Prostate gland (tissue), 2 donors: ENCODE measurements around the gene KCNN1. TPM values are rescaled to one million over a fixed set of nuclear protein-coding genes. Genes with fewer than 3 reads are reported as not detected.

Experiments used
- DNase-seq: peaks from one replicate; pipeline ENCODE4 v3.0.0-alpha.2; 2019; ENCODE audit warnings: low spot score
- H3K27ac ChIP-seq, 2 donors: fragments of 200-600 bp; sonication (generic); 2 replicates each; pipeline ENCODE4 v1.5.1; 2017 to 2019
- H3K27me3 ChIP-seq: fragments of 200-600 bp; sonication (generic); replicated peaks from 2 replicates; pipeline ENCODE4 v1.5.1; 2019; ENCODE audit not compliant: insufficient read depth
- H3K36me3 ChIP-seq, 2 donors: fragments of 200-600 bp; sonication (generic); 1 replicate in 1 of 2; 2 replicates in 1 of 2; pipeline versions ENCODE4 v1.5.1 to v1.8.1; 2017 to 2019
- H3K4me1 ChIP-seq: fragments of 200-600 bp; sonication (generic); replicated peaks from 2 replicates; pipeline ENCODE4 v1.5.1; 2019
- H3K4me3 ChIP-seq, 2 donors: fragments of 200-600 bp; sonication (generic); 2 replicates each; pipeline ENCODE4 v1.5.1; 2017 to 2019
- H3K9me3 ChIP-seq: fragments of 200-600 bp; sonication (generic); 2 replicates; pipeline ENCODE4 v1.5.1; 2017
- CTCF ChIP-seq, 4 experiments: fragments of 200-600 bp in 2 of 4; fragments of 450-650 bp in 2 of 4; sonication (generic) in 2 of 4; IDR thresholded peaks; 1 replicate in 3 of 4; 2 replicates in 1 of 4; pipeline ENCODE4 v1.5.1; 2016 to 2019; ENCODE audit warnings: antibody characterized with exemption in 4 of 4, mild to moderate bottlenecking in 2 of 4, moderate library complexity in 2 of 4
- POLR2A ChIP-seq: fragments of 450-650 bp; IDR thresholded peaks from one replicate; pipeline ENCODE4 v1.6.1; 2016; ENCODE audit warnings: antibody characterized with exemption, mild to moderate bottlenecking
- POLR2AphosphoS5 ChIP-seq: sonication (generic); formaldehyde crosslinking; IDR thresholded peaks from one replicate; pipeline ENCODE4 v1.6.1; 2017; ENCODE audit warnings: antibody characterized with exemption
- WGBS: methylation state at CpG from one replicate; pipeline ENCODE4 v1.1.5; 2018; 5-methylcytosine and 5-hydroxymethylcytosine counted together
- intact Hi-C: fragments of 100-400 bp; cut with DNase I; formaldehyde crosslinking; loops from one replicate; pipeline ENCODE4 v1.14.2; 2022
- total RNA-seq, 2 donors: library from RNA; depleted of rRNA; stranded (reverse); fragments of >200 nt; gene quantifications; one replicate each; pipeline ENCODE4 v1.1.0, GENCODE V29; 2016

Gene KCNN1
- total RNA-seq, 2 donors from 2014 or later = 0.36 to 5.6 TPM

- no peaks in the 10 kb centered on the region for H3K27me3 ChIP-seq
- no peak overlapping the region for H3K4me3 ChIP-seq
- DNase-seq = no peak
- no peaks in the 10 kb centered on the region for H3K36me3 ChIP-seq
- WGBS = 60% methylated on average over 4 of the region's 4 CpGs
- no peak overlapping the region for H3K27ac ChIP-seq
- peaks cover 9% of the 10 kb centered on the region for H3K4me1 ChIP-seq
- intact Hi-C loops = no loop called here
- no peak for TF ChIP-seq POLR2AphosphoS5
- no peak for TF ChIP-seq CTCF (IDR thresholded peaks at IDR 0.05)
- no peaks in the 10 kb centered on the region for H3K9me3 ChIP-seq
These were observed 37.9 kb upstream of the KCNN1 start for GRCh38 chr19:17929056-17929455.

GRCh38 chr19:17931532-17932191 lies 35.2 kb upstream of the KCNN1 start:
- Histone ChIP-seq H3K4me3 (no peak overlapping the region), H3K9me3 (no peaks in the 10 kb centered on the region), H3K27me3 (no peaks in the 10 kb centered on the region), H3K4me1 (peaks cover 9% of the 10 kb centered on the region), H3K27ac (no peak overlapping the region), H3K36me3 (no peaks in the 10 kb centered on the region)
- intact Hi-C loops = loop anchor here (2.0 kb wide), 1 partner anchor 73 kb away; the partner anchor contains the start of gene RPL18A
- WGBS = 20% methylated on average over 14 of the region's 14 CpGs
- no peak for DNase-seq
- TF ChIP-seq CTCF (IDR thresholded peaks at IDR 0.05) (no peak), POLR2A (no peak), POLR2AphosphoS5 (no peak)

- peak within 1 kb of the TSS; percentile 83 to 86 for H3K4me3 ChIP-seq
- H3K9me3 ChIP-seq = no peaks in the 10 kb centered on the region
- no peaks in the 10 kb centered on the region for H3K27me3 ChIP-seq
- no peaks in the 10 kb centered on the region for H3K36me3 ChIP-seq
- intact Hi-C loops = loop anchor here (2.0 kb wide), 1 partner anchor 74 kb away; the partner anchor contains the start of gene RPL18A
- under 1% methylated on average over 63 of the region's 64 CpGs for WGBS
- DNase-seq = peak; percentile 87
- peaks cover 9% of the 10 kb centered on the region for H3K4me1 ChIP-seq
- peak; percentile 96 for TF ChIP-seq POLR2AphosphoS5
- peak; percentile 70 to 97 (median 93) for TF ChIP-seq CTCF (IDR thresholded peaks at IDR 0.05)
- peak; percentile 78 for TF ChIP-seq POLR2A
- H3K27ac ChIP-seq = peak within 1 kb of the TSS; percentile 88 to 91
These were observed 34.2 kb upstream of the KCNN1 start, which contains the start of gene CCDC124 for GRCh38 chr19:17932485-17933338. CCDC124 (plus strand) TSS chr19:17933015; CDS start chr19:17936421, 3,406 bp downstream.

GRCh38 chr19:17933414-17934129 lies 33.3 kb upstream of the KCNN1 start:
- no peak for DNase-seq
- H3K4me3 ChIP-seq = peak overlapping the region; percentile 83 to 86

More at GRCh38 chr19:17933414-17934129, 33.3 kb upstream of the KCNN1 start:
- 21% methylated on average over 19 of the region's 19 CpGs for WGBS
- no peaks in the 10 kb centered on the region for H3K36me3 ChIP-seq
- H3K27me3 ChIP-seq = no peaks in the 10 kb centered on the region
- peaks cover 9% of the 10 kb centered on the region for H3K4me1 ChIP-seq
- peak overlapping the region; percentile 88 to 91 for H3K27ac ChIP-seq
- intact Hi-C loops = loop anchor here (2.0 kb wide), 1 partner anchor 75 kb away; the partner anchor contains the start of gene RPL18A
- TF ChIP-seq POLR2A (no peak), CTCF (IDR thresholded peaks at IDR 0.05) (no peak), POLR2AphosphoS5 (no peak)
- H3K9me3 ChIP-seq = no peaks in the 10 kb centered on the region
